HG03097 (cell line): ENCODE data around the gene PHACTR1.
"Not testable (repeated sequence)": the region's sequence is repeated elsewhere in the genome, so short reads cannot be mapped to it uniquely, and the experiment has no call there.

ENCODE experiments used
- ATAC-seq: cut with Tn5 transposase; IDR thresholded peaks from one replicate; pipeline ENCODE4 v1.9.1; 2021; ENCODE audit not compliant: unreplicated experiment, low FRiP score

Gene PHACTR1

GRCh38 chr6:13314806-13315205, 598.2 kb downstream of the PHACTR1 start:
- ATAC-seq: no peak

DNA sequence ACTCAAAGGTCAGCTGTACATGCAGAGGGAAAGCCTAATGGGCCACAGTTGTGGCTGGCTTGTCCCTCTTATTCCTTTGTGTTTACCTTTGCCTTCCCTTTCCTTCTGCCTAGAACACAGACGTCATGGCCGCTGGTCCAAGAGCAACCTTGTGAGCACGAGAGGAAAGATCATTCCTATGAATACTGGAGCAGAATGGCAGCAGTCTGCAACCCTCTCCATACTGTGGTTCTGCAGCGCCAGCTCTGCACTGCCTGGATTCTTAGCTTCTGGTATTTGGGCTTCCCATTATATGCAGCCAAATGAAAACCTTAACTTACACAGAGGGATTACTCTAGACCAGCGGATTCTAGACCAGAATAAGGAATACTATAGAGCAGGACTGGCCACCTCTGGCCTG, 599.3 kb downstream of the PHACTR1 start:
- ATAC-seq: no peak

GRCh38 chr6:13318821-13319220, 602.3 kb downstream of the PHACTR1 start:
- ATAC-seq: no peak

GRCh38 chr6:13319891-13320564, 603.5 kb downstream of the PHACTR1 start:
- ATAC-seq: no peak

DNA sequence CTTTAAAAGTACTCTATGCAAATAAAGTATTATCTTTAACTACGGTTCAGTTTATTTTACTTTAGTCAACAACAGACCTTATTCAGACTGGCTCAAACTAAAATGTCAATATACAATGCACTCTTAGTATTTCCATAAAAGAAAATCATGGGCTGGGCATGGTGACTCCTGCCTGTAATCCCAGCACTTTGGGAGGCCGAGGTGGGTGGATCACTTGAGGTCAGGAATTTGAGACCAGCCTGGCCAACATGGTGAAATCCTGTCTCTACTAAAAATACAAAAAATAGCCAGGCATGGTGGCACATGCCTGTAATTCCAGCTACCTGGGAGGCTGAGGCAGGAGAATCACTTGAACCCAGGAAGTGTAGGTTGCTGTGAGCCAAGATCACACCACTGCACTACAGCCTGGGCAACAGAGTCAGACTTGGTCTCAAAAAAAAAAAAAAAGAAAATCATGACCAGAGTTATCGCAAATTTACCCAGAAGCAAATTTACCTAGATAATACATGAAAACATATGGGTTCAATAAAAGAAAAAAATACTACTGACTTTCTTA, 609.5 kb downstream of the PHACTR1 start:
- ATAC-seq: not testable (repeated sequence)

GRCh38 chr6:13327691-13328075, 611.1 kb downstream of the PHACTR1 start:
- ATAC-seq: peak; percentile 11

DNA sequence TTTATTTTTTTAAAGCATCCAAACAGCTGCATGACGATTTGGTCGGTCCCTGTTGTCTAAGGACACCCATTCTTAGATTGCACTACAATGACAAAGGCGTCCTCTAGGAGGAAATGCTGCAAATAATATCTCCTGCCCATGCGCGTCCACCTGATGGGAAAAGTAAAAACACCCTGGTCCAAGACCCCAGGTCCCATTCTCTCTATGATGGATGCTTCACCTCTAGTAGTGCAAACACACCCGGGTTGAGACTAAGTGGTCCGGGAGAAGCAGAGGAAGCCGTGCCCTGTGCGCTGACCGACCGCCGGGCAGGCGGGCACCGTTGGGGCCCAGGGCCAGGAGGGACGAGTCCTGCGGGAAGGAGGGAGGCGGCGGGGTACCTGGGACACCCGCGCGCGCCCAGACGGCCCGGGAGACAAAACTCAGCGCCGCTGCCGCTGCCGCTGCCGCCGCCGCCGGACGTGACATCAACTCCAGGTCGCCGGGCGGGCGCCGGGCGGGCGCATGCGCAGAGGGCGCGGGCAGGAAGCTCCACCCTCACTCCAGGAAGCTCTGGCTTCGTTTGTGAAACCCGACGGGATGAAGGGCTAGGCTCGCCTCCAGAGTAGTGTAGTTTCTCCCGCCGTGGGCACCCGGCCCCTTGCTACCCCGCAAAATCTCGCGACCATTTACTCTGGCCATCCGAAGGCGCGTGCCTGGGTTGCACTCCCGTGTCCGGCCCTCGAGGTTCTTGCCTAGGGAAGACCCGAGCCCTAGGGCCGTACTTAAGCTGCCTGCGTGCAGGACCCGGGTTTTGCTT, 611.7 kb downstream of the PHACTR1 start, which contains the start of gene TBC1D7:
TSS of gene TBC1D7 (minus strand) at position 462 of the 799 bp plus-strand sequence. CDS start 1,639 bp downstream, outside the sequence.
- ATAC-seq: peak; percentile 82

- ATAC-seq: no peak
These were observed 612.3 kb downstream of the PHACTR1 start for GRCh38 chr6:13328875-13329183.

DNA sequence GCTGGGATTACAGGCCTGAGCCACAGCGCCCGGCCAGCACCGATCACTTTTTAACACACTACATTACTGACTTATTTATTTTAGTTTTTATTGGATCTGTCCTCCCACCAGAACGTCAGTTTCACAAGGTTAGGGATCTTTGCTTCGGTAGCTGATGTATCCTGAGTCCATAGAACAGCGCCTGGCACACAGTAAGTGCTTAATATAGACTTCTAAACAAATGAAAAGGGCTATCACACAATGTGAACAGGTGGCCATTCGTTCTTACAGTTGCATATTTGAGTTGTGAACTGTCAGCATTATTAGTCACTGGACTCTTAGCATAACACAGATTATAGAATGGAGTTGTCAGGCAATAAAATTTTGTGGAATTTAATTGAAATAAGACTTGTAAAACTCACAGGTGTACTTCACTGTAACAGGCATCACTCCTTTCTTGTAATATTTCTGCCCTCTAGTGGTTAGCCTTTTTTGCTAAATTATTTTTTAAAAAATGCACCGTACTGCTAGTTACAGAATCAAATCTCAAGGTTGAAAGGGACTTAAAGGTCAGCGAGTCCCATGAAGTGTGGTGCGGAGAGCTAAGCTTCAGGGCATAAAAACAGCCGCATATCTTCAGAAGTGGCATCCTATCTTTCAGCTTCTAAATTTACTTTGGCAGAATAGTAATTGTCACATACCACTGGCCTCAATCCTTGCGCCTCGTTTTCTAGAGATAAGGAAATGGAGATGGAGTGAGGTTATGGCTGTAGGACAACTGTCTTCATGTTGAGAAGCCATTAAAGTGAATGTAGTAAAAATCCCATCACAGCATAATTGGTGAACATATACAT, 615.2 kb downstream of the PHACTR1 start:
- ATAC-seq: no peak

DNA sequence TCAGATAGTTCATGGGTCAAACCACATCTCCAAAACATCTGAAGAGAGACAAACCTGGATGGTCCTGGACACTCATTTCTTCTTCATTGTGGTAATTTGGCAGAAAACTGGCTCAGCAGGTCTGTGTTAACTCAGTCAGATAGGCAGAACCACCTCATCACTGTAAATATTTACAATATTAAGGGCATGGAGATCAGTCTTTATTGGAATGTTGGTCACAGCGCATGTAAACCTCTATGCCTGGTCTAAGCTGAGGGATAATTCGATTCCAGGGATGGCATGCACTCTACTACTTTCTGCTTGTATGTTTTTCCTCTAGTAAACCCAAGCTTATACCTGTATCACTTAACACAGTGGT, 615.8 kb downstream of the PHACTR1 start:
- no peak for ATAC-seq

- no peak for ATAC-seq
These were observed 618.4 kb downstream of the PHACTR1 start for GRCh38 chr6:13334953-13335352.

DNA sequence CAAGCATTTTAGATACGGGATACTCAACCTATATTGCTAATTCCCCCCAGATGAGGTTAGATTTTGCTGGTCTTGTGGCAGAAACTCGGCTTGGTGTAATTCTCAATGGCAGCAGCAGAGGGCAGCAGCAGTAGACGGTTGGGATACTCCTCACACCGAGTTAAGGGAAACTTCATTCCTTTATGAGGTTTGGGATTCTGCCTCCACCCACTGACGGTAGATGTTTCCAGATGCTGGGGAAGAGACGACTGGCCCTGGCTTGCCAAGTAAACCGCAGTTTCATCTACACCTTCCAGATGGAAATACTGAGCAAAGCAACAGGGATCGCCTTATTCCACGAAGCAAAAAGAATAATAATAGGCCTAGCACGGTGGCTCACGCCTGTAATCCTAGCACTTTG, 620.0 kb downstream of the PHACTR1 start:
- no peak for ATAC-seq

GRCh38 chr6:13338038-13338437, 621.5 kb downstream of the PHACTR1 start:
- no peak for ATAC-seq
